HL-60 (cell line): Measurements from ENCODE around the gene CTDSPL2.

Experiments
- DNase-seq, 2 experiments: peaks; one replicate each; pipeline ENCODE4 v3.0.0-alpha.2; 2010 to 2020; ENCODE audit warnings: low read depth in 1 of 2, low spot score in 1 of 2
- H3K27ac ChIP-seq: fragments of 250-450 bp; sonication (Bioruptor Pico); replicated peaks from 2 replicates; pipeline ENCODE4 v1.5.1; 2020; ENCODE audit warnings: mild to moderate bottlenecking, moderate library complexity
- H3K27me3 ChIP-seq: fragments of 250-450 bp; sonication (Bioruptor Pico); 2 replicates; pipeline ENCODE4 v1.5.1; 2021; ENCODE audit warnings: mild to moderate bottlenecking, moderate library complexity; ENCODE audit not compliant: insufficient read depth, poor library complexity, severe bottlenecking
- H3K4me3 ChIP-seq: replicated peaks from 2 replicates; pipeline ENCODE4 v1.5.1; 2011; ENCODE audit warnings: mild to moderate bottlenecking, control low read depth, low read length; ENCODE audit not compliant: insufficient read depth
- CTCF ChIP-seq: IDR thresholded peaks from one replicate; pipeline ENCODE4 v1.5.1; 2011; ENCODE audit warnings: low read length, control low read depth, inconsistent platforms; ENCODE audit not compliant: insufficient read depth
- GABPA ChIP-seq: IDR thresholded peaks from 2 replicates; pipeline ENCODE4 v1.6.1; 2012; ENCODE audit warnings: low read depth
- POLR2AphosphoS5 ChIP-seq: IDR thresholded peaks from 2 replicates; pipeline ENCODE4 v1.6.1; 2012; ENCODE audit warnings: low read depth
- REST ChIP-seq: IDR thresholded peaks from 2 replicates; pipeline ENCODE4 v1.6.1; 2012; ENCODE audit warnings: low read depth; ENCODE audit not compliant: insufficient replicate concordance
- SPI1 ChIP-seq: IDR thresholded peaks from 2 replicates; pipeline ENCODE4 v1.6.1; 2012; ENCODE audit warnings: low read depth, mild to moderate bottlenecking, borderline replicate concordance

CTDSPL2 gene

DNA sequence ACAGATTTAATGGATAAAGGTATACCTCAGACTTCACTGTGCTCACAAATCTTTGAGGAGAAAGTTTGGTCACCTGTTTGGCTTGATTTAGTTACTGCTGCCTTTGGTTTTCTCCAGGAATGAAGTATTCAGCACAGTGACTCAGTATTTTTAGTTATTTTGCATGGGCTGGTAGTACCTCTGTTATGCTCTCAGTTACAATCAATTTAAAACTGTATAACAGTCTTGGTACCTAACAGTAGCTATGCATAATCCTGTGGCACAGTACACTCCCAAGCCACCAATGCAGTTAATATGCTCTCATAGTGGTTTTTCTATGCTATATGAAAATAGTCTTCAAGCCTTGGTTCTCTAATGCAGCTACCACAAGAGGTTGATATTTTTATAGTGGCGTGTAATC, 97.6 kb downstream of the CTDSPL2 start:
- TF ChIP-seq CTCF (no peak), REST (no peak), POLR2AphosphoS5 (no peak), SPI1 (no peak), GABPA (no peak)
- DNase-seq, result no peak
- no peak overlapping the region for H3K27ac ChIP-seq
- no peak overlapping the region for H3K4me3 ChIP-seq
- no peaks in the 10 kb centered on the region for H3K27me3 ChIP-seq

DNA sequence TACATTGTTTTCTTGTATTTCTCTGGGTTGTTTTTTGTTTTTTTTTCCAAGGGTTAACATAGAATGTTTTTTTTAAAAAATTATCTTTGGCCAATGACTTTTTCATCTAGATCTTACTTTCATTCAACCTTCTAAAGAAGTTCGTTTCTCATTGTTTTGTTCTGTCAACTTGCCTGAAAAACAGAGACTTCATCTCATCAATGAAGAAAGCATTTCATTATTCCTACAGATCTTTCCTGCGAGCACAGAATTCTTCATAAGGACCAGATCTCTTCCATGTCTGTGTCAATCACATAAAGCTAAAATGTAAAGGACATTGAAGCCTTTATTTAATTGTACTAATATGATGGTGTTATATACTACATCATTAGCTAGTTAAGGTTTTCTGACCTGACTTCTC, 99.8 kb downstream of the CTDSPL2 start:
- H3K4me3 ChIP-seq, result no peak overlapping the region
- H3K27me3 ChIP-seq, result no peaks in the 10 kb centered on the region
- no peak for TF ChIP-seq POLR2AphosphoS5
- no peak for TF ChIP-seq SPI1
- no peak for TF ChIP-seq GABPA
- TF ChIP-seq REST, result no peak
- no peak for TF ChIP-seq CTCF
- no peak for DNase-seq
- no peak overlapping the region for H3K27ac ChIP-seq

DNA sequence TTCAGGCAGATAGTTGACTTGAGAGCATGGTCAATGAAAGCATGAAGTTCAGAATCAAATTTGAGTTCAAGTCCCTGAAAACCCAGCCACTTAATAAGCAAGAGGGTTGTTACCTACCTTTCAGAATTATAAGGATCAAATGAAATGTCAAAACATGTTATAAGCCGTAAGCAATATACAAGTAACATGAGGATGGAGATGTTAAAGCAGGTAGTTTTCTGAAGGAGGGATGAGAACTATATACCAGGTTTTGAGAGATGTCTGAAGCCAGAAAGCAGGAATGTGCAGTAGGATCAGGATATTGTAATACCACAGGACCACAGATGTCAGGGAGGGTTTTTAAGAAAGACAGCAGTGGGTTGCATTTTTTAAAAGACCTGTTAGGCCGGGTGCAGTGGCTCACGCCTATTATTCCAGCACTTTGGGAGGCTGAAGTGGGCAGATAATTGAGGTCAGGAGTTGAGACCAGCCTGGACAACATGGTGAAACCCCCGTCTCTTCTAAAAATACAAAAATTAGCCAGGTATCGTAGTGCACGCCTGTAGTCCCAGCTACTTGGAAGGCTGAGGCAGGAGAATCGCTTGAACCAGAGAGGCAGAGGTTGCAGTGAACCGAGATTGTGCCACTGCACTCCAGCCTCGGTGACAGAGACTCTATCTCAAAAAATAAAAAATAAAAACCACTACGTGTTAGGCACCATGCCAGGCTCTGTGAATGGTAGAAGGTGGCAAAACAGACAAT, 102.6 kb downstream of the CTDSPL2 start:
- TF ChIP-seq POLR2AphosphoS5 (peak; percentile 28; the same call in 1 of the 2 replicates), CTCF (no peak)
- DNase-seq, result no peak
- Histone ChIP-seq H3K27me3 (no peaks in the 10 kb centered on the region), H3K4me3 (no peak overlapping the region), H3K27ac (no peak overlapping the region)

GRCh38 chr15:44530653-44531052, 103.2 kb downstream of the CTDSPL2 start:
- no peak overlapping the region for H3K4me3 ChIP-seq
- TF ChIP-seq CTCF, result no peak
- no peak for TF ChIP-seq REST
- no peak for TF ChIP-seq GABPA
- TF ChIP-seq POLR2AphosphoS5, result no peak
- no peak for TF ChIP-seq SPI1
- no peaks in the 10 kb centered on the region for H3K27me3 ChIP-seq
- no peak for DNase-seq
- H3K27ac ChIP-seq, result no peak overlapping the region
